ENCODE results near the gene MAP3K8. TPM values are rescaled to one million over a fixed set of nuclear protein-coding genes. Genes with fewer than 3 reads are reported as not detected.

The MAP3K8 gene
- total RNA-seq, 1 experiment from 2014 or later, result 13.8 TPM

DNA sequence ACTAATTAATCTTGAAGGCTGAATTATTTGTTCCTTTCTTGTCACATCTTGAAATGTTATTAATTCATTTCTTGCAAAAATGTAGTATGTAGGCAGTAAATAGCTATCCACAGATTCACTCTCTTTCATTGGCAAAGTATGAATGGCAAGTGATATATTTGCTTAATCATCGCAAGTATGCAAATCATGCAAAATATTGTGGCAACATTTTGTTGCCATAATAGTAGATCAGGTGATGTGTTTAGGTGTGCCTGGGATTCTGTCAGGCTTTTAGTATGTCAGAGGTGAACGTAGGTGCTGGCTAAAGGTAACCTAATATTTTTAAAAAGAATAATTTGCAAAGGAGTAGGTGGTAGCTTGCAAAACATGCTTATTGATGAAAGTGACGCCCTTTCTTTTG lies 5.9 kb downstream of the MAP3K8 start:
- Mint-ChIP-seq H3K36me3 (peaks cover 25% of the 10 kb centered on the region), H3K9me3 (no peaks in the 10 kb centered on the region), H3K27ac (no peak overlapping the region), H3K27me3 (ENCODE audit: low read depth) (peaks cover 11% of the 10 kb centered on the region), H3K4me3 (no peak overlapping the region), H3K4me1 (peaks cover 37% of the 10 kb centered on the region)
- TF ChIP-seq, protein P1, sequence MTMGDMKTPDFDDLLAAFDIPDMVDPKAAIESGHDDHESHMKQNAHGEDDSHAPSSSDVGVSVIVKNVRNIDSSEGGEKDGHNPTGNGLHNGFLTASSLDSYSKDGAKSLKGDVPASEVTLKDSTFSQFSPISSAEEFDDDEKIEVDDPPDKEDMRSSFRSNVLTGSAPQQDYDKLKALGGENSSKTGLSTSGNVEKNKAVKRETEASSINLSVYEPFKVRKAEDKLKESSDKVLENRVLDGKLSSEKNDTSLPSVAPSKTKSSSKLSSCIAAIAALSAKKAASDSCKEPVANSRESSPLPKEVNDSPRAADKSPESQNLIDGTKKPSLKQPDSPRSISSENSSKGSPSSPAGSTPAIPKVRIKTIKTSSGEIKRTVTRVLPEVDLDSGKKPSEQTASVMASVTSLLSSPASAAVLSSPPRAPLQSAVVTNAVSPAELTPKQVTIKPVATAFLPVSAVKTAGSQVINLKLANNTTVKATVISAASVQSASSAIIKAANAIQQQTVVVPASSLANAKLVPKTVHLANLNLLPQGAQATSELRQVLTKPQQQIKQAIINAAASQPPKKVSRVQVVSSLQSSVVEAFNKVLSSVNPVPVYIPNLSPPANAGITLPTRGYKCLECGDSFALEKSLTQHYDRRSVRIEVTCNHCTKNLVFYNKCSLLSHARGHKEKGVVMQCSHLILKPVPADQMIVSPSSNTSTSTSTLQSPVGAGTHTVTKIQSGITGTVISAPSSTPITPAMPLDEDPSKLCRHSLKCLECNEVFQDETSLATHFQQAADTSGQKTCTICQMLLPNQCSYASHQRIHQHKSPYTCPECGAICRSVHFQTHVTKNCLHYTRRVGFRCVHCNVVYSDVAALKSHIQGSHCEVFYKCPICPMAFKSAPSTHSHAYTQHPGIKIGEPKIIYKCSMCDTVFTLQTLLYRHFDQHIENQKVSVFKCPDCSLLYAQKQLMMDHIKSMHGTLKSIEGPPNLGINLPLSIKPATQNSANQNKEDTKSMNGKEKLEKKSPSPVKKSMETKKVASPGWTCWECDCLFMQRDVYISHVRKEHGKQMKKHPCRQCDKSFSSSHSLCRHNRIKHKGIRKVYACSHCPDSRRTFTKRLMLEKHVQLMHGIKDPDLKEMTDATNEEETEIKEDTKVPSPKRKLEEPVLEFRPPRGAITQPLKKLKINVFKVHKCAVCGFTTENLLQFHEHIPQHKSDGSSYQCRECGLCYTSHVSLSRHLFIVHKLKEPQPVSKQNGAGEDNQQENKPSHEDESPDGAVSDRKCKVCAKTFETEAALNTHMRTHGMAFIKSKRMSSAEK (CRISPR knock-in tag; IDR thresholded peaks at IDR 0.05; ENCODE audit: borderline replicate concordance), result no peak
- TF ChIP-seq, protein P2, sequence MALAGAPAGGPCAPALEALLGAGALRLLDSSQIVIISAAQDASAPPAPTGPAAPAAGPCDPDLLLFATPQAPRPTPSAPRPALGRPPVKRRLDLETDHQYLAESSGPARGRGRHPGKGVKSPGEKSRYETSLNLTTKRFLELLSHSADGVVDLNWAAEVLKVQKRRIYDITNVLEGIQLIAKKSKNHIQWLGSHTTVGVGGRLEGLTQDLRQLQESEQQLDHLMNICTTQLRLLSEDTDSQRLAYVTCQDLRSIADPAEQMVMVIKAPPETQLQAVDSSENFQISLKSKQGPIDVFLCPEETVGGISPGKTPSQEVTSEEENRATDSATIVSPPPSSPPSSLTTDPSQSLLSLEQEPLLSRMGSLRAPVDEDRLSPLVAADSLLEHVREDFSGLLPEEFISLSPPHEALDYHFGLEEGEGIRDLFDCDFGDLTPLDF (CRISPR knock-in tag; IDR thresholded peaks at IDR 0.05), result no peak
- TF ChIP-seq, protein P3, sequence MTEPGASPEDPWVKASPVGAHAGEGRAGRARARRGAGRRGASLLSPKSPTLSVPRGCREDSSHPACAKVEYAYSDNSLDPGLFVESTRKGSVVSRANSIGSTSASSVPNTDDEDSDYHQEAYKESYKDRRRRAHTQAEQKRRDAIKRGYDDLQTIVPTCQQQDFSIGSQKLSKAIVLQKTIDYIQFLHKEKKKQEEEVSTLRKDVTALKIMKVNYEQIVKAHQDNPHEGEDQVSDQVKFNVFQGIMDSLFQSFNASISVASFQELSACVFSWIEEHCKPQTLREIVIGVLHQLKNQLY (CRISPR knock-in tag; IDR thresholded peaks at IDR 0.05), result no peak
- TF ChIP-seq CBFB (CRISPR knock-in tag; IDR thresholded peaks at IDR 0.05; ENCODE audit: low read depth) (no peak), EMX1 (CRISPR knock-in tag; IDR thresholded peaks at IDR 0.05) (no peak), ZNF317 (CRISPR knock-in tag; IDR thresholded peaks at IDR 0.05; ENCODE audit: borderline replicate concordance, low read depth) (no peak)
- TF ChIP-seq, protein P4, sequence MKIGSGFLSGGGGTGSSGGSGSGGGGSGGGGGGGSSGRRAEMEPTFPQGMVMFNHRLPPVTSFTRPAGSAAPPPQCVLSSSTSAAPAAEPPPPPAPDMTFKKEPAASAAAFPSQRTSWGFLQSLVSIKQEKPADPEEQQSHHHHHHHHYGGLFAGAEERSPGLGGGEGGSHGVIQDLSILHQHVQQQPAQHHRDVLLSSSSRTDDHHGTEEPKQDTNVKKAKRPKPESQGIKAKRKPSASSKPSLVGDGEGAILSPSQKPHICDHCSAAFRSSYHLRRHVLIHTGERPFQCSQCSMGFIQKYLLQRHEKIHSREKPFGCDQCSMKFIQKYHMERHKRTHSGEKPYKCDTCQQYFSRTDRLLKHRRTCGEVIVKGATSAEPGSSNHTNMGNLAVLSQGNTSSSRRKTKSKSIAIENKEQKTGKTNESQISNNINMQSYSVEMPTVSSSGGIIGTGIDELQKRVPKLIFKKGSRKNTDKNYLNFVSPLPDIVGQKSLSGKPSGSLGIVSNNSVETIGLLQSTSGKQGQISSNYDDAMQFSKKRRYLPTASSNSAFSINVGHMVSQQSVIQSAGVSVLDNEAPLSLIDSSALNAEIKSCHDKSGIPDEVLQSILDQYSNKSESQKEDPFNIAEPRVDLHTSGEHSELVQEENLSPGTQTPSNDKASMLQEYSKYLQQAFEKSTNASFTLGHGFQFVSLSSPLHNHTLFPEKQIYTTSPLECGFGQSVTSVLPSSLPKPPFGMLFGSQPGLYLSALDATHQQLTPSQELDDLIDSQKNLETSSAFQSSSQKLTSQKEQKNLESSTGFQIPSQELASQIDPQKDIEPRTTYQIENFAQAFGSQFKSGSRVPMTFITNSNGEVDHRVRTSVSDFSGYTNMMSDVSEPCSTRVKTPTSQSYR (CRISPR knock-in tag; IDR thresholded peaks at IDR 0.05), result no peak
- TF ChIP-seq, protein P5, sequence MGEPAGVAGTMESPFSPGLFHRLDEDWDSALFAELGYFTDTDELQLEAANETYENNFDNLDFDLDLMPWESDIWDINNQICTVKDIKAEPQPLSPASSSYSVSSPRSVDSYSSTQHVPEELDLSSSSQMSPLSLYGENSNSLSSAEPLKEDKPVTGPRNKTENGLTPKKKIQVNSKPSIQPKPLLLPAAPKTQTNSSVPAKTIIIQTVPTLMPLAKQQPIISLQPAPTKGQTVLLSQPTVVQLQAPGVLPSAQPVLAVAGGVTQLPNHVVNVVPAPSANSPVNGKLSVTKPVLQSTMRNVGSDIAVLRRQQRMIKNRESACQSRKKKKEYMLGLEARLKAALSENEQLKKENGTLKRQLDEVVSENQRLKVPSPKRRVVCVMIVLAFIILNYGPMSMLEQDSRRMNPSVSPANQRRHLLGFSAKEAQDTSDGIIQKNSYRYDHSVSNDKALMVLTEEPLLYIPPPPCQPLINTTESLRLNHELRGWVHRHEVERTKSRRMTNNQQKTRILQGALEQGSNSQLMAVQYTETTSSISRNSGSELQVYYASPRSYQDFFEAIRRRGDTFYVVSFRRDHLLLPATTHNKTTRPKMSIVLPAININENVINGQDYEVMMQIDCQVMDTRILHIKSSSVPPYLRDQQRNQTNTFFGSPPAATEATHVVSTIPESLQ (CRISPR knock-in tag; IDR thresholded peaks at IDR 0.05), result no peak
- ATAC-seq, result no peak
- POLR2A ChIA-PET, result no interaction called here
- CTCF ChIA-PET, result no interaction called here
- no peak for DNase-seq (ENCODE audit: low spot score)

DNA sequence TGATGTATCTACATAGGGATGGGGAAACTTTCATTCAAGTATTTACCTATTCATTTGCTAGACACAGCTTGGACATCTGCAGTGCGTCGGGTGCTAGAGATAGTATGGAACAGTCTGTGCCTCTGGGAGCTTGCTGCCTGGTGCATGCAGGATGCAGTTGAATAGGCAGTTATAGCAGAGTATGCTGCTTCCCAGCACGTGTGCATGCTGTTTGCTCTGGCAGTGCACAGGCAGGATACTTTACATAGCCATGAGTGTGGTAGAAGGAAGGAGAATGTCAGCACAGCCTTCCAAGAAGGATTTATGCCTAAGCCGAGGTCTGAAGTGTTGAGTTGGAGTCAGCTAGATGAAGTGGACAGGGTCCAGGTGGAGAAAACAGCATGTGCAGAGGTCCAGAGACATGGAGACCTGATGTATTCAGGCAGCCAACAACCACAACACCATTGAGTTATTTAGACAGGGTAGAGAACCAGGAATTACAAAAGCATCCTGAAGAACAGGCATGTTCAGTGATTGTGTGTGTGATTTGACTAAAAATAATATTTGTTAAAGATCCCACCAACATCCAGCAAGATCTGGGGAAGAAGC lies 8.1 kb downstream of the MAP3K8 start:
- ATAC-seq (no peak), DNase-seq (ENCODE audit: low spot score) (no peak)
- H3K27ac Mint-ChIP-seq, result no peak overlapping the region
- H3K9me3 Mint-ChIP-seq, result no peaks in the 10 kb centered on the region
- H3K27me3 Mint-ChIP-seq (ENCODE audit: low read depth), result no peaks in the 10 kb centered on the region
- H3K4me1 Mint-ChIP-seq, result peaks cover 22% of the 10 kb centered on the region
- CTCF ChIA-PET, result no interaction called here
- no peak overlapping the region for H3K4me3 Mint-ChIP-seq
- POLR2A ChIA-PET, result no interaction called here
- peaks cover 28% of the 10 kb centered on the region for H3K36me3 Mint-ChIP-seq
- TF ChIP-seq PRRX2 (CRISPR knock-in tag; IDR thresholded peaks at IDR 0.05), result no peak
- TF ChIP-seq, protein P6, sequence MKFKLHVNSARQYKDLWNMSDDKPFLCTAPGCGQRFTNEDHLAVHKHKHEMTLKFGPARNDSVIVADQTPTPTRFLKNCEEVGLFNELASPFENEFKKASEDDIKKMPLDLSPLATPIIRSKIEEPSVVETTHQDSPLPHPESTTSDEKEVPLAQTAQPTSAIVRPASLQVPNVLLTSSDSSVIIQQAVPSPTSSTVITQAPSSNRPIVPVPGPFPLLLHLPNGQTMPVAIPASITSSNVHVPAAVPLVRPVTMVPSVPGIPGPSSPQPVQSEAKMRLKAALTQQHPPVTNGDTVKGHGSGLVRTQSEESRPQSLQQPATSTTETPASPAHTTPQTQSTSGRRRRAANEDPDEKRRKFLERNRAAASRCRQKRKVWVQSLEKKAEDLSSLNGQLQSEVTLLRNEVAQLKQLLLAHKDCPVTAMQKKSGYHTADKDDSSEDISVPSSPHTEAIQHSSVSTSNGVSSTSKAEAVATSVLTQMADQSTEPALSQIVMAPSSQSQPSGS (CRISPR knock-in tag; IDR thresholded peaks at IDR 0.05; ENCODE audit: borderline replicate concordance, low read depth), result no peak
- no peak for TF ChIP-seq IRF2 (CRISPR knock-in tag; IDR thresholded peaks at IDR 0.05; ENCODE audit: borderline replicate concordance, low read depth)
- TF ChIP-seq ZNF138 (CRISPR knock-in tag; conservative IDR thresholded peaks at IDR 0.05), result no peak
- TF ChIP-seq, protein P7, sequence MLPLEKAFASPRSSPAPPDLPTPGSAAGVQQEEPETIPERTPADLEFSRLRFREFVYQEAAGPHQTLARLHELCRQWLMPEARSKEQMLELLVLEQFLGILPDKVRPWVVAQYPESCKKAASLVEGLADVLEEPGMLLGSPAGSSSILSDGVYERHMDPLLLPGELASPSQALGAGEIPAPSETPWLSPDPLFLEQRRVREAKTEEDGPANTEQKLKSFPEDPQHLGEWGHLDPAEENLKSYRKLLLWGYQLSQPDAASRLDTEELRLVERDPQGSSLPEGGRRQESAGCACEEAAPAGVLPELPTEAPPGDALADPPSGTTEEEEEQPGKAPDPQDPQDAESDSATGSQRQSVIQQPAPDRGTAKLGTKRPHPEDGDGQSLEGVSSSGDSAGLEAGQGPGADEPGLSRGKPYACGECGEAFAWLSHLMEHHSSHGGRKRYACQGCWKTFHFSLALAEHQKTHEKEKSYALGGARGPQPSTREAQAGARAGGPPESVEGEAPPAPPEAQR (CRISPR knock-in tag; IDR thresholded peaks at IDR 0.05), result no peak
- TF ChIP-seq, protein P8, sequence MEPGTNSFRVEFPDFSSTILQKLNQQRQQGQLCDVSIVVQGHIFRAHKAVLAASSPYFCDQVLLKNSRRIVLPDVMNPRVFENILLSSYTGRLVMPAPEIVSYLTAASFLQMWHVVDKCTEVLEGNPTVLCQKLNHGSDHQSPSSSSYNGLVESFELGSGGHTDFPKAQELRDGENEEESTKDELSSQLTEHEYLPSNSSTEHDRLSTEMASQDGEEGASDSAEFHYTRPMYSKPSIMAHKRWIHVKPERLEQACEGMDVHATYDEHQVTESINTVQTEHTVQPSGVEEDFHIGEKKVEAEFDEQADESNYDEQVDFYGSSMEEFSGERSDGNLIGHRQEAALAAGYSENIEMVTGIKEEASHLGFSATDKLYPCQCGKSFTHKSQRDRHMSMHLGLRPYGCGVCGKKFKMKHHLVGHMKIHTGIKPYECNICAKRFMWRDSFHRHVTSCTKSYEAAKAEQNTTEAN (CRISPR knock-in tag; IDR thresholded peaks at IDR 0.05), result no peak
- TF ChIP-seq TP53 (CRISPR knock-in tag; IDR thresholded peaks at IDR 0.05), result no peak
